HG03520 (cell line): ENCODE data around the gene TNS3.

Experiments
- ATAC-seq: cut with Tn5 transposase; IDR thresholded peaks from one replicate; pipeline ENCODE4 v1.9.1; 2021; ENCODE audit warnings: mild to moderate bottlenecking, moderate library complexity; ENCODE audit not compliant: unreplicated experiment

Gene TNS3

DNA sequence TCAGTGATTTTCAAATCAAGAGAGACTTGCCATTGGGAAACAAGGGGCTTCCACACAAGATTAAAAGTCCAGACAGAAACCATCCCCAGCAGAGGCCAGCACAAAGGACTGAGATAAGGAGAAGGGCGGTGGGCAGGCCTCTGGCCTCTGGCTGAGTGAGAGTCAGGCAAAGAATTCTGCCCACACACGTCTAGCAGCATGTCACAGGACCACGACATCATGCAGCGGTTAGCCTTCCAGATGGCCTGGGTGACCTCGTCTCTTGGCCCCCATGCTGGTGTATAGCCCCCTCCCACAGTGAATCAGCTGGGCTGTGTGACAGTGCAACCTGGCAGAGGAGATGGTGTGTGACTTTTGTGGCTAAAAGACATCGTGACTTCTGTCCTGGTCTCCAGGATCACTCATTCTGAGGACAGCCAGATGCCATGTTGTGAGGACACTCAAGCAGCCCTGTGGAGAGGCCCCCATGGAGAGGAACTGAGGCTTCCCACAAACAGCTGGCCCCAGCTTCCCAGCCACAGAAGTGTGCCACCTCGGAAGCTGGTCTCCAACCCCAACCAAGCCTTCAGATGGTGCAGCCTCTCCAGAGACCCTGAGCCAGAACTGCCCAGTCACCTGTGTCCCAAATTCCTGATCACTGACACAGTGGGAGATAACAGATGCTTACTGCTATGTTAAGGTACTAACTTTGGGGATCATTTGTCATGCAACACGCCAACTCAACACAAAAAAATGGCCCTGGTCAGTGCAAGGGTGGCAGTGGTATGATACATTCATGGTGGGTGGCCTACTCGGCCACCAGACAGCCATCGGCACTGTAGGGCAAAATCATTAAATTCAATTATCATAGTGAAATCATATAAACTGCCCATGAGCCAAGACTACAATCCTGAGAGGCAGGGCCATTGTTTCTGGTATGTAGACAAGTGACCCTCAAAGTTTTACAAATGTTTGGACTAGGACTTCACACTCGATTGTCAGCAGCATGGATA lies 73.2 kb downstream of the TNS3 start:
- ATAC-seq = no peak

DNA sequence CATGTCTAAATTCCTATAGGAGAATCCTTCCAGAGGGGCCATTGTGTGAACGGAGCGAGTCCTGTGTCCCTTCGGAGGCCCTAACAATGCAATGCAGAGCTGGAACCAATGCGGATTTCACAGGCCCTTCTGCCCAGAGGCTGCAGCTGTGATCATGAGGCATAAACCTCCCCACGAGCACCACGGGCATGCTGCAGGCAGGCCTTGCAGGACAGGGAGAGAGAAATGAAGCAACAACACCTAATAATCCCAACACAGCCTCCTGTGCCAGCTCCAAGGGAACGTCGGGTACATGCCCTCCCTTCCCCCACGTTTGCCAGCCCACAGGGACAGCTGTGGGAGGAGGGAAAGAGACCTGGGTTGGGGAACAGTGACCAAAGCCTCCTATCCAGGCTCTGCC lies 74.4 kb downstream of the TNS3 start:
- ATAC-seq = no peak

DNA sequence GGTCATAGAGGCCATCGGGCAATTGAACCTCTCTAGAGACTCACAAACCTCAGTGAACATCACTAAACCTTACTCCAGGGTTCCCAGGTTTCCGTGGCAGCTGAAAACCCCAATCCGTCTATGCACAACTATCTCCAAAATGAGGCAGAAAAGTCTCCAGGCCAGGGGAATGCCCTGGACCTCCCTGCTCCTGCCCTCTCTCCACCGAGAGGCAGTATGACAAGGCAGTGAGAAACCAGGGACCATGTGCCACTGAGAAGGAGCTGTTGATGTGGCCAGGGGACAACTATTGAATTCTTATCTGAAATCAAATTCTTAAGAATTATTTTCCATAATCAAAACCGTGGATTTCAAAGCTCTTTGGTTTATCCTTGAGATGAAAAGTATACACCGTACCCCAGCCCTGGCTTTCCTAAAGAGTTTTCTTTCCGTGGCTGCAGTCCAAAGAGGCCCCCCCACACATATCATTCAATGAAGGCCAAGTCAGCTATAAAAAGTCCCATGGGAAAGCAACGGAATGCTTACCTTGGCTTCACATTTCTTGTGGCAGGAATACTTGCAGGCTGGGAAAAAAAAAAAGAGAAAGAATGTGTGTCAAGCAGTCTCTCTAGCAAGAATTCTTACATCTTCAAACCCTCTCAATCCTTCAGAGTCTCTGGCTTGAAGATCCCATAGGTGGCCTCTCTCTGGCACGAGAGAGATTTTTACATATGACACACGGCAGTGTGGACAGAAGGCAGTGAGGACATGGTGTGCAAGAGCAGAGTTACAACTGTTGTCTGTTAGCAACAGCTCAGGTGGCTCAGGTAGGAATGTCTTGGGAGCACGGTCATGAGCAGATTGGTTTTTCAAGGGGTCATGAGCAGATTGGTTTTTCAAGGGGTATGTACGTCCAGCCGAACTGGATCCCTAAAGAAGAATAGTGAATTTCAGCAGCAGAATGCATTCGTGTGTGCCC lies 75.2 kb downstream of the TNS3 start:
- no peak for ATAC-seq

DNA sequence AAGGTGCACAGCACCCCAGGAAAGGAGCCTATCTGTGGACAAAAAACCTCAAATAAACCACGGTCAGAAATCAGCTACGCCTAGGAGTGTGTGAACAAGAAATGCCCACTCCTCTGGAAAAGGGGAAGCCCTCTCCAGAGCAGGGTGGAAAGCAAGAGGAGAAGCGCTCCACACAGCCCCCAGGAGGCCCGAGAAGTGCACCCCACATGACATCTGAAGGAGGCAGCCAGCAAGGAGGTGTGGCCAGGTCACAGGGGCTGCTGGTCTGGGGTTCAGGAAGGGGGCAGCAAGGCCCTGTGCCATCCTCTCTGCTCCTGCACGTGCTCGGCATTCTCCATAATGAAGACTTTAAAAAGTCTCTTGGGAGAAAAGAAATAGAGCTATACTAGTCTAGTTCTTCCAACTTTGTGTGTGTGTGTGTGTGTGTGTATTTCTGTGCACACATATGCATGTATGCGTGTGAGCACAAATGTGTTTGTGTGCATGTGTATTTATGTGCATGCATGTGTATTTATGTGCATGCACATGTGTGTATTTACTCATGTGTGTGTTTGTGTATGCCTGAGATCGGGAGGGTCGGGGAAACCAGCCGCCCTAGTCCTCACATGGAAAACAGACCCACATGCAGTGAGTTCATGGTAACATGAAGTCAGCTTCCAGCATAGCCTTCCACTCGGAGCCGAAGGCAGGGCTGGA lies 76.5 kb downstream of the TNS3 start:
- ATAC-seq = no peak

DNA sequence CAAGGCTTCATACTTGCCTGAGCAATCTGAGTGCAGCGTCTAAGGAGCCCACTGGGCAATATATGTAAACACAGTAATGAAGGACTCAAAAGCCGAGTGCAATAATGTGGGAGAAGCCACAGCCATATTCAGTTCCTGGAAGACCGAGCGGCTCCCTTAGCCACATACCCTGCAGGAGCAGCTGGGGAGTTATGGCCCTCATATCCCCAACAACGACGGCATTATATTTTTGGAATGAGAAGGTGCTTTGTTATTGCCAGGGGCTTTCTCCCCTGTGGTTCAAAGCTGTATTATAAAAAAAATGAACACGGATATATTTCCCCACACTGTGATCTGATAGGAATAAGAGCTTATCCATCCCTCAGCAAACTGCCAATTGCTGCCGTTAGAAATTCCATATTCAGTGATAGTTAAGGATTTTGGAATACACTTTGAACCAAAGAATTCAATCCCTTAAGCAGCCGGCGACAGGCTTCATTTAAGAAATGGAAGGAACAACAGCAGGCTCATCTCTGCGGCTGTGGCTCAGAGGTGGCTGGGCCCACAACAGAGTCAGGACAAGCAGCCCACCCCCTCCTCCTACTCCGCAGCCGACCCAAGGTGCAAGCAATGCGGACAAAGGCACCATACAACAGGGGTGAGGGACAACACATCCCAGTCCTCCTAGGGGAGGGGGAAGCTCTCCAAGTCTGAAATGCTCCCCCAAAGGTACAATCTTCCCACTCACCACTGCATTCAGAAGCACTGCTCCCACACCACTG lies 77.2 kb downstream of the TNS3 start:
- ATAC-seq = no peak

DNA sequence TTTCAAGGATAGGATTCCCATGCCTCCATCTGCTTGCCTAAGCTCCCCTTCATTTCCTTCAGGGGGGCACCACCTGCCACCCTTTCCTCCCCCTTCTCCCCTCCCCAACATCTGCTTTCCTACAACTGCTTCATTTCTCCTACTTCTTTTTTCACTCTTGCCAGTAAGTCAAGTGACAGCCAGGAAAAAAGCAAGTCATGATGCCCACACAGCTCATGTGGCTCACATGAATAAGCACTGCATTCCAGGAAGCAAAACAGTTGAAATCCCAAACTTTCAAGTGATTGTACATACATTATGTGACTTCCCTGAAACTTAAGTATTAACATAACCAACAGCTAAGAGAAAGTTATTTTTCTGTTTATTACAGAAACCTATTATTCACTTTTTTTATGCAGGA lies 78.6 kb downstream of the TNS3 start:
- no peak for ATAC-seq

DNA sequence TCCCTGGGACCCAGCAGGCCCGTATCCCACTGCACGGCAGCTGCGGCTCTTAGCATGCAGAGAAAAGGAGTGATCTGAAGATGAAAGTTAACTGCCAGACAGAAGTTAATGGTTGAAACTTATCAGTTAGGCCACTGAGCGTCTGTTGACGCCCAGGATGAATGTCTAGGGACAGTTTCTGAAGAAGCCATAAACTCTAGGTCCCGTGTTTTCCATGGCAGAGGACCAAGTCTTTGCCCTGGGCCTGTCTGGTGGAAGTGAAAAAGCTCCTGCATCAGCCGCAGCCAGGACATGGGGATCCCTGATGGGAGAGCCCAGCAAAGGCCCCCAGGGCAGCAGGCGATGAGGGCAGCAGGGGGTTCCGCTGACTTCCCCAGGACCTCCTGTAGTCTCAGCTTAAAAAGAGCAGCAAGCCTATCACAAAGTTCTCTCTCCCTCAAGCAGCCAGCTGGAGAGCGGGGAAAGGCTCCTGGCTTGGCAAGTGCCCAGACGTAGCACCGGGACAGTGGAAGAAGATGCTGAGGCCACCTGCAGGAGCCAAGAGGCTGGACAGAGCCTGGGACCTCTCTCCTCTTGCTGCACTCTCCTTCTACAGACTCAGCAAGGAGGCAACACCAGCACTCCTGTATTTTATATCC lies 79.6 kb downstream of the TNS3 start:
- no peak for ATAC-seq

DNA sequence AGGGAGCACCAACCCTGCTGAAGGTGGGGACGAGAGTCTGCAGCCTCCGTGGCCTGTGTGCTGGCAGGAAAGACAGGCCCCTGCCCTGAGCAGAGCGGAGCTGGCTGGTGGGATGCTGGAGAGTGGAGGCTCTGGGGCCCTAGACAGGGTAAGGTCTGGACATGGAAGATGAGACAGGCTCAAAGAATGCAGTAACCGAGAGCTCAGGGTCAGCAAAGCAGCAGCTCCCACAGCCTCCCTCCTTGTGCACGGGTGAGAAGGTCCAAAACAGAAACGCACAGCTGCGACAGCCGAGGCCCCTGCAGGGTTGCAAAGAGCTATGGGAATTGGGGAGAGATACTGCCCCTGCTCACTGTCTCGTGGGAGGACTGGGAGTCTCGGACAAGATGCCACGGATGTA lies 80.5 kb downstream of the TNS3 start:
- ATAC-seq = no peak

DNA sequence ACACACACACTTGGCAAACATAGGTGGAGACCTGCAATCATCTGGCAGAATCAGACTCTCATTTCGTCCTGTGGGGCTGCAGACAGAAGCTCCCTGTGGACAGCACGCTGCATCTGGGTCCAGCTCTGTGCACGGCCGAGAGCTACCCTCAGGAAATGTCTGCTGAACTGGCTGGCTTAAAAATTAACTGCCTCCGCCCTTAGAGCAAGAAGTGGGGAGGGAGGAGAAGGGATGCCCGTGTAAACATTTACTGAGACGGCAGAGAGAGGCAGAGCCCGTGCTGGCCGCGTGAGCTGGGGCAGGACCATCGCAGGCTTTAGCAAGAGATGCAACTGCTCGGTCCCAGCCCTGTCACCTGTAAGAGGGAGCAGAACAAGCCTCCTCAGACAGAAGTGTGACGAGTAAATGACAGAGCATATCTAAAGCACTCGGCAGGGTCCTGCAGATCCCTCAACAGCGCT lies 81.8 kb downstream of the TNS3 start:
- no peak for ATAC-seq

DNA sequence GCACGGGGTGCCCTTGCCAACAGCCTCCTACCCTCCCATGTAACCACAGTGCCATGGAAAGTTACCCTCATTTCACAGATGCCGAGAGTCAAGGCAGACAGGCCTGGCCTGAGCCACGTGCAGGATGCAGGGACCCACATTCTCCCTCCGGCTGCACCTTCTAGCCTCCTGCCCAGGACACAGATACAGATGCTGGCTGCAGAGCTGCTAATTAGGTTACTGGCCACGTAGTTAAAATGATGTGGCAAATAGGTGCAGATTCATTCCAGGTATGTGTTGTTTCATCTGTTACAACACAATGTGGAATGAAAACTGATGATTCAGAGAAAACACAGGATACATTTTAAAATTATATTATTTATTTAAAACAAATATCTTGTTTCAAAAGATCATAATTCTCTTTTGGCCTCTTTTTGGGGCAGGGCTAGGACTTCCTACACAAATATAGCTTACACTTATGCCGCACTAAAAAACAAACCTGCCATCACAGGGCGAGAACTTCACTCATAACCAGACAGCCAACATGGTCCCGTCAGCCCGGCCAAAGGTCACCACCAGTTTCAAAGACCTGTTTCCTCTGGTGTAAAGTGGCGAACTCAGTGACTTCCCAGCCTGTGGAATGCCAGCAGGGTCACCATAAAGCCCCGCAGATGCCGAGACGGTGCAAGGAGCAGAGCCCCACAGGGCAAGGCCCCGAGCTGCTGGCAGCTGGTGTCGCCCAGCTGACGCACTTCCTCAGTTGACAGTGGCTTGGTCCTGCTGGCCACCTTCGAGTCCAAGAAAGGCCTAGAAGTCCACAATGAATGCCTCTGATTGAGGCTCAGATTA lies 83.5 kb downstream of the TNS3 start:
- ATAC-seq = no peak

DNA sequence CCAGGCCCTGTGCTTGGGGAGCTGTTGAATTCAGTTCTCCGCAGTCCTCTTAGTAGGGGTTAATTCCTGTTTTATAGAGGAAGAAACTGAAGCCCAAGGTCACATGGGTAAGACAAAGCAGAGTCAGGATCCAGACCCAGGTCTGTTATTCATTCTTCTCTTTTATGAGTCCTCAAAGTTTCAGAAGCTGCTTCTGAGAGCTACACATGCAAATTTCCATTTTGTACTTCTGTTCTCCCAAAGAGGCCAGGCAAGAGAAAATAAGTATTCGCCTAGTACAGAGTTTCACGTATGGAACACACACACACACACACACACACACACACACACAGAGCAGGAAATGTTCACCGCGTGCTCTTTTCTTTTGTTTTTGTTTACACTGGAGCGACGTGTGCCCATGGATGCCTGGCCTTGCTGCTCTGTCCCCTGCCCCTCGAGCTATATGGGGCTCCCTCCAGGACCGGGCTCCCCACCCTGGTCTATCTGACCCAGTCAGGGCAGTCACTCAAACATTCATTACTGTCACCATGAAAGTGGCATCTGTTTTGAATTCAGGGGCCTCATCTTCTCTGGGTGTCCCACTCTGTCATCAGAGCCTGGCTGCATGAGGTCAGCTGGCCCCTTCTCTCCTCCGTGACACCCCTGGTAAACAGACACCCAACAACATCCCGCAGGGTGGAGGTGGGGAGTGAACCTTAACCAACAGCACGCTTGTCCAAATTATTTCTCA lies 84.4 kb downstream of the TNS3 start:
- ATAC-seq = peak; percentile 93

DNA sequence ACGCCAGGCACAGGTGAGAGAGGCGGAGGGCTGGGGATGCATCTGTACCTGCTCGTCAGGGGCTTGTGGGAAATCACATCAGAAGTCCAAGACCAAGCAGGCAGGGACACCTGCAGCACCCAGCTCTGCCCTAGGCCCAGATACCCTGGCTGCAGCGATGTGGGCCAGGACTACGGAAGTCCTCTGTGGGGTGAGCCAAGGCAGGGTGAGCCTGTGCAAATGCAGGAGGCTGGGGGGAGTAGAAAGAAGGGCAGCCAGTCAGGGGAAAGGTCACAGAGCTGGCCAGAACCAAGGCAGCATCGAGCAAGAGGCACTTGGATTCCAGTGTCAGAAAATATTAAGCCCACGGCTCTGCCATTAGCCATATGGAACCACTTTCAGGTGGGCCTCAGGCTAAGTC lies 85.2 kb downstream of the TNS3 start:
- no peak for ATAC-seq

DNA sequence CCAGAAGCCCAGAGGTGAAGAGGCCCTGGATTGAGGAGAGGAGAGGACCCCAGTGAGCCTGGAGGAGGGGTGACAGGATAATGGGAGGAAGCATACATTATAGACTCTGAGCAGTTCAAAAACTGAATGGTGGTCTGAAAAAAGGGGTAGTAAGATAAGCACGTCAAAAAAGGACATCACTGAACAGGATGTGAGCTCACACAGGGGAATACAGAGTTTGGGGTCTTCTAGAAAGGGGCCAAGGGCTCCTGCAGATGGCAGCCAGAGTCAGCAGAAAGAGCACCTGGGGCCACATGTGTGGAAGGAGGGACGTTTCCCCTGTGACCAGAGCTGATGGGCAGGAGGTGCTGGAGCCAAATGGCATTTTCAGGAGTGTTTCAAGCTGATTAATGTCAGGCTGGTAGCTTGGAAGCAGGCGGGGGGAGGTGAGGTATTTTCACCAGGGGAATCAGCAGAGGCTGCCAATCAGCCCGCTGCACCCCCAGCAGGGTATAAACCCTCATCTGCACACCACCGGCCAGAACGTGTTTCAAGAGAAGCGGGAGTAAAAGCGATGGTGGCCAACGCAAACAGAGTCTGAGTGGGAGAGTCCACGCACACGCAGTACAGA lies 85.8 kb downstream of the TNS3 start:
- ATAC-seq = no peak

DNA sequence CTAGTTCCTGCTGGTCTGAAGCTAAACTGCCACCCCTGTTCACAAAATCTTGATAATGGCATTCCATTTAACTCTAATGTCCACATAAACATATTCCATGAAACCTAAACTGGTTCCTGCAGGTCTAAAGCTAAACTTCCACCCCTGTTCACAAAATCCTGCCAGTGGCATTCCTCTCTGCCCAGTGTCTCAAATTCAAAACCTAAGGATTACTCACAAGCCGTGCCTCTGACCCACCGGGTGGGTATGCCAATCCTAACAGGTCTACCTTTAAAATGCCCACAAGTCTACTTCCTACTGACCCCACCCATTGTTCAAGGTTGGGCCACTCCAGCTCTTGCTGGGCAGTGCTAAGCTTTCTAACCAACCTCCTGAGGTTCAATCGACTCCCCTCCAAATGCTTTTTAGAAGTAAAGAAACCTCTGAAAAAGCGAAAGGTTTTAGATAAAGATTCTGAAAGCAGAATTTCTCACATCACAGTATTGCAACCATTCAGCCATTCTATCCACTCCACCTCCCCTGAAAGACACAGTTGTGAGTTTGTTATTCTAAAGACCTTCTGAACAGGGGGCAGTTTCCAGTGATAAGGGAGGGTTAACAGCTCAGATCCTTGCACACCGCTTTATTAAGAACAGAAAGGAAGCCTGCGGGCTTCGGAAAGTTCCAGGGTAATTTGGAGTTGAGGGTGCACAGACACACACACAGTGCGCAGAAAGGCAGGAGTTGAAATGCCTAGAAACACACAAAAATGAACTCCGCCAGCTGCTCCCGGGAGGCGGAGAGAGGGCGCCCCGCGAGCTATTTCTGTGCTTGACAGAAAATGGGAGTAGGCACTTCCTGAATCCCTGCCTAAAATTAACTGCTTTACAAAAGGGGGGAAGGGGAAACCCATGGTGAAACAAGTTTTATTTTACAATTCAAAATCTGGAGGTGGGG lies 87.7 kb downstream of the TNS3 start:
- ATAC-seq = no peak

DNA sequence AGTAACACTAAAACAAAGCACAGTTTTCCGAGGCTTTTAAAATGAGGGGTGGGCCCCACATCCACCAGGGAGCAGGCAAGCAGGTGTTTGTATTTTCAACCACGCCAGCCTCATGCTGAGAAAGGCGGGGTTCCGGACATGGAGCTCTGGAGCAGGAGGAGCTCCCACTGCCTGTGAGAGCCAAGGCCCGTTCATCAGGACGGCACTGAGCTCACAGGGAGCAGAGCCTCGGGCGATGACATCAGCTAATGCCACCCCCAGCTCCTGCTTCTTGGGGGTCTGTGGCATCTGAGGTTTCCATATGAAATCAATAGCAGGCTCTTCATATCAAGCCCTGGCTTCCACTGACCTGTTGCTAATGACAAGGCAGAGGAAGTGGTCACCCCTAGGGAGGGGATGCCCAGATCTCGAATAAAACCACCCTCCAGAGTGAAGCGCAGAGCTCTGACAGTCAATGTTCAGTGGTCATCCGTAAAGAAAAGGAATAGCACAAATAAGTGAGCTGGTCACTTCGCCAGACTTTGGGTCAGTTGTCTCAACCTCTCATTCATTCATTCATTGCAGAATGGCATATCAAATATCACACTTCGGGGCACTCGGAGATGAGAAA lies 89.1 kb downstream of the TNS3 start:
- ATAC-seq = no peak
